Measurements from ENCODE around the gene DTD1. TPM values are rescaled to one million over a fixed set of nuclear protein-coding genes. Genes with fewer than 3 reads are reported as not detected.

The DTD1 gene
- total RNA-seq, 1 donor from 2014 or later: 38.1 TPM

- H3K9me3 ChIP-seq (ENCODE audit: insufficient read depth, low read depth, low read length): no peaks in the 10 kb centered on the region
- H3K27ac Mint-ChIP-seq (ENCODE audit: unreplicated experiment): no peak overlapping the region
- H3K4me3 ChIP-seq (ENCODE audit: insufficient read depth, low read depth, low read length): no peak overlapping the region
- no peaks in the 10 kb centered on the region for H3K4me1 ChIP-seq (ENCODE audit: insufficient read depth, low read length)
- H3K4me2 ChIP-seq (ENCODE audit: low read length): no peak overlapping the region
- H3K27ac ChIP-seq (ENCODE audit: low read depth, low read length): no peak overlapping the region
- peaks cover under 1% of the 10 kb centered on the region for H3K36me3 Mint-ChIP-seq (ENCODE audit: low read depth, unreplicated experiment)
- FAIRE-seq (no peak), DNase-seq (ENCODE audit: low read depth) (peak; percentile 13)
- no peak overlapping the region for H2AFZ ChIP-seq (ENCODE audit: low read depth, low read length)
- no peaks in the 10 kb centered on the region for H3K36me3 ChIP-seq (ENCODE audit: insufficient read depth, low read length)
- no peak overlapping the region for H3K4me3 Mint-ChIP-seq (ENCODE audit: unreplicated experiment)
- no peaks in the 10 kb centered on the region for H3K27me3 Mint-ChIP-seq (ENCODE audit: low read depth, unreplicated experiment)
- H3K9me3 Mint-ChIP-seq (ENCODE audit: unreplicated experiment): no peaks in the 10 kb centered on the region
- peaks cover 9% of the 10 kb centered on the region for H4K20me1 ChIP-seq (ENCODE audit: insufficient read depth, low read length)
- H3K27me3 ChIP-seq (ENCODE audit: insufficient read depth, low read length): no peaks in the 10 kb centered on the region
- peak; percentile 88 for TF ChIP-seq CTCF (IDR thresholded peaks at IDR 0.05; ENCODE audit: insufficient read depth, low read depth, low read length)
- TF ChIP-seq EZH2 (IDR thresholded peaks at IDR 0.05; ENCODE audit: insufficient read depth, low read length): no peak
- no peak overlapping the region for H3K9ac ChIP-seq (ENCODE audit: low read length)
- no peaks in the 10 kb centered on the region for H3K79me2 ChIP-seq (ENCODE audit: insufficient read depth, low read length)
- peaks cover 9% of the 10 kb centered on the region for H3K4me1 Mint-ChIP-seq (ENCODE audit: low read depth, unreplicated experiment)
These were observed 44.4 kb downstream of the DTD1 start for GRCh38 chr20:18632196-18632789.

GRCh38 chr20:18633411-18633810 lies 45.6 kb downstream of the DTD1 start:
- peaks cover 3% of the 10 kb centered on the region for H3K36me3 Mint-ChIP-seq (ENCODE audit: low read depth, unreplicated experiment)
- H3K27ac Mint-ChIP-seq (ENCODE audit: unreplicated experiment): no peak overlapping the region
- DNase-seq (ENCODE audit: low read depth): no peak
- no peaks in the 10 kb centered on the region for H3K79me2 ChIP-seq (ENCODE audit: insufficient read depth, low read length)
- H3K9me3 Mint-ChIP-seq (ENCODE audit: unreplicated experiment): no peaks in the 10 kb centered on the region
- no peaks in the 10 kb centered on the region for H3K9me3 ChIP-seq (ENCODE audit: insufficient read depth, low read depth, low read length)
- H3K4me2 ChIP-seq (ENCODE audit: low read length): no peak overlapping the region
- no peak for FAIRE-seq
- H3K4me1 Mint-ChIP-seq (ENCODE audit: low read depth, unreplicated experiment): peaks cover 13% of the 10 kb centered on the region
- TF ChIP-seq EZH2 (IDR thresholded peaks at IDR 0.05; ENCODE audit: insufficient read depth, low read length) (no peak), CTCF (IDR thresholded peaks at IDR 0.05; ENCODE audit: insufficient read depth, low read depth, low read length) (no peak)
- no peak overlapping the region for H3K27ac ChIP-seq (ENCODE audit: low read depth, low read length)
- no peaks in the 10 kb centered on the region for H3K27me3 ChIP-seq (ENCODE audit: insufficient read depth, low read length)
- H3K36me3 ChIP-seq (ENCODE audit: insufficient read depth, low read length): no peaks in the 10 kb centered on the region
- no peak overlapping the region for H3K9ac ChIP-seq (ENCODE audit: low read length)
- H4K20me1 ChIP-seq (ENCODE audit: insufficient read depth, low read length): peaks cover 9% of the 10 kb centered on the region
- H3K4me1 ChIP-seq (ENCODE audit: insufficient read depth, low read length): no peaks in the 10 kb centered on the region
- no peaks in the 10 kb centered on the region for H3K27me3 Mint-ChIP-seq (ENCODE audit: low read depth, unreplicated experiment)
- no peak overlapping the region for H2AFZ ChIP-seq (ENCODE audit: low read depth, low read length)
- no peak overlapping the region for H3K4me3 Mint-ChIP-seq (ENCODE audit: unreplicated experiment)
- H3K4me3 ChIP-seq (ENCODE audit: insufficient read depth, low read depth, low read length): no peak overlapping the region

GRCh38 chr20:18634501-18634900 lies 46.6 kb downstream of the DTD1 start:
- FAIRE-seq (no peak), DNase-seq (ENCODE audit: low read depth) (no peak)
- no peak overlapping the region for H3K4me2 ChIP-seq (ENCODE audit: low read length)
- no peak for TF ChIP-seq CTCF (IDR thresholded peaks at IDR 0.05; ENCODE audit: insufficient read depth, low read depth, low read length)
- no peak for TF ChIP-seq EZH2 (IDR thresholded peaks at IDR 0.05; ENCODE audit: insufficient read depth, low read length)
- H3K27me3 ChIP-seq (ENCODE audit: insufficient read depth, low read length): no peaks in the 10 kb centered on the region
- H3K4me1 Mint-ChIP-seq (ENCODE audit: low read depth, unreplicated experiment): peaks cover 21% of the 10 kb centered on the region
- peaks cover 9% of the 10 kb centered on the region for H4K20me1 ChIP-seq (ENCODE audit: insufficient read depth, low read length)
- no peak overlapping the region for H3K4me3 Mint-ChIP-seq (ENCODE audit: unreplicated experiment)
- H3K79me2 ChIP-seq (ENCODE audit: insufficient read depth, low read length): no peaks in the 10 kb centered on the region
- H3K9me3 ChIP-seq (ENCODE audit: insufficient read depth, low read depth, low read length): no peaks in the 10 kb centered on the region
- no peaks in the 10 kb centered on the region for H3K36me3 ChIP-seq (ENCODE audit: insufficient read depth, low read length)
- no peaks in the 10 kb centered on the region for H3K27me3 Mint-ChIP-seq (ENCODE audit: low read depth, unreplicated experiment)
- H3K9ac ChIP-seq (ENCODE audit: low read length): no peak overlapping the region
- H3K9me3 Mint-ChIP-seq (ENCODE audit: unreplicated experiment): no peaks in the 10 kb centered on the region
- H3K4me3 ChIP-seq (ENCODE audit: insufficient read depth, low read depth, low read length): no peak overlapping the region
- H2AFZ ChIP-seq (ENCODE audit: low read depth, low read length): no peak overlapping the region
- H3K4me1 ChIP-seq (ENCODE audit: insufficient read depth, low read length): no peaks in the 10 kb centered on the region
- H3K27ac ChIP-seq (ENCODE audit: low read depth, low read length): no peak overlapping the region
- H3K27ac Mint-ChIP-seq (ENCODE audit: unreplicated experiment): no peak overlapping the region
- peaks cover 6% of the 10 kb centered on the region for H3K36me3 Mint-ChIP-seq (ENCODE audit: low read depth, unreplicated experiment)

Data from astrocyte (in vitro differentiated cells and primary cell).